Parathyroid adenoma (tissue), 2 donors: ENCODE data around the gene RHEBL1.

Source experiments
- H2AFZ ChIP-seq: fragments of 300-600 bp; sonication (generic); one replicate; pipeline ENCODE4 v1.7.0; 2017; ENCODE audit warnings: antibody characterized with exemption, mild to moderate bottlenecking
- H3K27ac ChIP-seq: fragments of 300-600 bp; sonication (generic); one replicate; pipeline ENCODE4 v1.7.0; 2017
- H3K27me3 ChIP-seq: fragments of 300-600 bp; sonication (generic); one replicate; pipeline ENCODE4 v1.7.0; 2017; ENCODE audit warnings: low read length; ENCODE audit not compliant: control insufficient read depth, insufficient read depth
- H3K36me3 ChIP-seq: fragments of 300-600 bp; sonication (generic); one replicate; pipeline ENCODE4 v1.7.0; 2017; ENCODE audit warnings: low read length; ENCODE audit not compliant: control insufficient read depth, insufficient read depth
- H3K4me1 ChIP-seq: fragments of 300-600 bp; sonication (generic); one replicate; pipeline ENCODE4 v1.7.0; 2017; ENCODE audit warnings: control low read depth
- H3K4me2 ChIP-seq: fragments of 300-600 bp; sonication (generic); one replicate; pipeline ENCODE4 v1.7.0; 2017; ENCODE audit warnings: low read length
- H3K4me3 ChIP-seq: fragments of 300-600 bp; sonication (generic); one replicate; pipeline ENCODE4 v1.7.0; 2017; ENCODE audit warnings: low read depth, low read length
- H3K79me2 ChIP-seq: fragments of 300-600 bp; sonication (generic); one replicate; pipeline ENCODE4 v1.7.0; 2017; ENCODE audit warnings: control low read depth
- H3K9ac ChIP-seq: fragments of 300-600 bp; sonication (generic); one replicate; pipeline ENCODE4 v1.7.0; 2017; ENCODE audit warnings: mild to moderate bottlenecking
- H3K9me3 ChIP-seq: fragments of 300-600 bp; sonication (generic); one replicate; pipeline ENCODE4 v1.7.0; 2017; ENCODE audit warnings: low read length; ENCODE audit not compliant: control insufficient read depth
- TF ChIP-seq, protein P1 (sequence below): fragments of 300-600 bp; sonication (generic); IDR thresholded peaks from one replicate; pipeline ENCODE4 v1.7.0; 2017; ENCODE audit warnings: antibody characterized with exemption, mild to moderate bottlenecking
- donor health status: primary hyperparathyroidism.

Gene RHEBL1

DNA sequence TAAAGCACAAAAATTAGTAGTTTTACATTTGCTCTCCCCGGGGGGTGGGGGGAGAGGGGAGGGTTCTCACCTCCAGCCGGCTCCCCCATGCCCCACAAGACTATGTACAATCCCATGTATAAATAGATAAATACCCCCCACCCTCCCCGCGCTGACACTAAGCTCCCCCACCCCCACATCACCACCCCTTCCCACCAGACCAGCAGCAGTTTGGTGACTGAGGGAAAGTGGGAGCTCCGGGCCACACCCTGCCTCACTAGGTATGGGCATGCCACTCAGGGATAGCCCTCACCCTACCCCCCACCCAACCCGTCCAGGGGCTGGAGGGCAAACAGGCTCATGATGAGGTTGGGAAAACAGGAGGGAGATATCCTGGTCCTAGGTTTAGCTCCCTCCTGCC is 49.3 kb downstream of the RHEBL1 start:
- Histone ChIP-seq H3K4me2 (no peak overlapping the region), H3K27ac (no peak overlapping the region), H2AFZ (no peak overlapping the region), H3K9ac (no peak overlapping the region), H3K9me3 (no peaks in the 10 kb centered on the region), H3K4me3 (no peak overlapping the region), H3K27me3 (no peaks in the 10 kb centered on the region), H3K4me1 (peaks cover 8% of the 10 kb centered on the region), H3K36me3 (no peaks in the 10 kb centered on the region), H3K79me2 (peaks cover 21% of the 10 kb centered on the region)
- TF ChIP-seq, protein P1, sequence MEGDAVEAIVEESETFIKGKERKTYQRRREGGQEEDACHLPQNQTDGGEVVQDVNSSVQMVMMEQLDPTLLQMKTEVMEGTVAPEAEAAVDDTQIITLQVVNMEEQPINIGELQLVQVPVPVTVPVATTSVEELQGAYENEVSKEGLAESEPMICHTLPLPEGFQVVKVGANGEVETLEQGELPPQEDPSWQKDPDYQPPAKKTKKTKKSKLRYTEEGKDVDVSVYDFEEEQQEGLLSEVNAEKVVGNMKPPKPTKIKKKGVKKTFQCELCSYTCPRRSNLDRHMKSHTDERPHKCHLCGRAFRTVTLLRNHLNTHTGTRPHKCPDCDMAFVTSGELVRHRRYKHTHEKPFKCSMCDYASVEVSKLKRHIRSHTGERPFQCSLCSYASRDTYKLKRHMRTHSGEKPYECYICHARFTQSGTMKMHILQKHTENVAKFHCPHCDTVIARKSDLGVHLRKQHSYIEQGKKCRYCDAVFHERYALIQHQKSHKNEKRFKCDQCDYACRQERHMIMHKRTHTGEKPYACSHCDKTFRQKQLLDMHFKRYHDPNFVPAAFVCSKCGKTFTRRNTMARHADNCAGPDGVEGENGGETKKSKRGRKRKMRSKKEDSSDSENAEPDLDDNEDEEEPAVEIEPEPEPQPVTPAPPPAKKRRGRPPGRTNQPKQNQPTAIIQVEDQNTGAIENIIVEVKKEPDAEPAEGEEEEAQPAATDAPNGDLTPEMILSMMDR = no peak

DNA sequence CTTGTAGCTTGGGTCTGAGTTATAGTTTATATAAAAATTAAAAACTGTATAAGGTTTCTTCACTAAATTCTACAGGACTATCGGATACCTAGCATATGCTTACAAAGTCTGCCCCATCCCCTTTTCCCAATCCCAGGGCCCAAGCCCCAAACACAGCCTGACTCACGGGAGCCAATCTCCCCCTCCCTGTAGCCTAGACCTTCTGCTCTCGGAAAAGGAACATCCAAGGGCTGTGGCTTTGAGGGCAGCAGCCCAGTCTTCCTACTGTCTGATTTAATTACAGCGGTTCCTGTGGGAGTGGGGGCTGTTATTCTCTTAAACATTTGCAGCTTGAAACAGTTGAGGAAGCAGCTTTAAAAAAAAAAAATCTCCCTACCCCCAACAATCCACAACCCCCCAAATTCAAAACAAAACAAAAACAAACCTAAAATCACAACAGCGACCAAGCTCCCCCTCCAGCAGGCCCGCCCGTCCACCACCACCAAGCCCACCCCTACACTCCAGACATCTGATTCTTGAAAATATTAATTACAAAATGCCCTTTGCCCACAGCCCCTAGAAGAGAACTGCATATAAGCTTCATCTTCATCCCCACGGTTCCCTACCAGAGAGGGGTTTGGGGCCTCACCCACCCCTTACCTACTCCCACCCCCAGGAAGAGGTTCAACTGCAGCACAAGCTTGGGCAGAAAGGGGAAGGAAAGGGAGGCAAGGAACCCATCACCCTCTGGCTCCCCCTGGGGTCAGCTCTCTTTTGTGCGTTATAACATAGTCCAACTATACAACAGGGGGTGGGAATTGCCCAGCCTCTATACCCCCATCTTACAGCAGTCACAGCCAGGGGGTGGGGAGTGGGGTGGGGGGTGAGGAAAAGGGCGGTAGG is 50.1 kb downstream of the RHEBL1 start:
- no peak overlapping the region for H3K4me3 ChIP-seq
- H3K27me3 ChIP-seq = no peaks in the 10 kb centered on the region
- H2AFZ ChIP-seq = no peak overlapping the region
- no peak overlapping the region for H3K9ac ChIP-seq
- H3K79me2 ChIP-seq = peaks cover 25% of the 10 kb centered on the region
- H3K27ac ChIP-seq = peak overlapping the region; percentile 80
- H3K9me3 ChIP-seq = no peaks in the 10 kb centered on the region
- TF ChIP-seq, protein P1 = no peak
- no peaks in the 10 kb centered on the region for H3K36me3 ChIP-seq
- peak overlapping the region; percentile 76 for H3K4me2 ChIP-seq
- H3K4me1 ChIP-seq = peaks cover 8% of the 10 kb centered on the region

- Histone ChIP-seq H3K27ac (peak overlapping the region; percentile 80), H3K4me2 (peak overlapping the region; percentile 76), H3K4me1 (peaks cover 8% of the 10 kb centered on the region), H3K9ac (no peak overlapping the region), H3K4me3 (peak overlapping the region; percentile 88), H3K79me2 (peaks cover 30% of the 10 kb centered on the region), H3K9me3 (no peaks in the 10 kb centered on the region), H2AFZ (peak overlapping the region; percentile 91), H3K27me3 (no peaks in the 10 kb centered on the region), H3K36me3 (no peaks in the 10 kb centered on the region)
- TF ChIP-seq, protein P1 = no peak
Measured at GRCh38 chr12:49019120-49019430, 50.7 kb downstream of the RHEBL1 start.

GRCh38 chr12:49018261-49019119 is 51.3 kb downstream of the RHEBL1 start, which contains the start of gene PRKAG1:
Gene PRKAG1 (minus strand): TSS chr12:49018776. CDS start chr12:49018740, 36 bp downstream.
- Histone ChIP-seq H3K27ac (peak within 1 kb of the TSS; percentile 80), H3K4me3 (peak within 1 kb of the TSS; percentile 88), H3K9me3 (no peaks in the 10 kb centered on the region), H3K4me2 (peak within 1 kb of the TSS; percentile 76), H2AFZ (peak within 1 kb of the TSS; percentile 91), H3K4me1 (peaks cover 8% of the 10 kb centered on the region), H3K27me3 (no peaks in the 10 kb centered on the region), H3K79me2 (peaks cover 30% of the 10 kb centered on the region), H3K9ac (peak within 1 kb of the TSS; percentile 70), H3K36me3 (no peaks in the 10 kb centered on the region)
- TF ChIP-seq, protein P1 = peak; percentile 46
